ENCODE measurements around the gene WDR55.
"Not testable (repeated sequence)": the region's sequence is repeated elsewhere in the genome, so short reads cannot be mapped to it uniquely, and the experiment has no call there.

WDR55 gene

DNA sequence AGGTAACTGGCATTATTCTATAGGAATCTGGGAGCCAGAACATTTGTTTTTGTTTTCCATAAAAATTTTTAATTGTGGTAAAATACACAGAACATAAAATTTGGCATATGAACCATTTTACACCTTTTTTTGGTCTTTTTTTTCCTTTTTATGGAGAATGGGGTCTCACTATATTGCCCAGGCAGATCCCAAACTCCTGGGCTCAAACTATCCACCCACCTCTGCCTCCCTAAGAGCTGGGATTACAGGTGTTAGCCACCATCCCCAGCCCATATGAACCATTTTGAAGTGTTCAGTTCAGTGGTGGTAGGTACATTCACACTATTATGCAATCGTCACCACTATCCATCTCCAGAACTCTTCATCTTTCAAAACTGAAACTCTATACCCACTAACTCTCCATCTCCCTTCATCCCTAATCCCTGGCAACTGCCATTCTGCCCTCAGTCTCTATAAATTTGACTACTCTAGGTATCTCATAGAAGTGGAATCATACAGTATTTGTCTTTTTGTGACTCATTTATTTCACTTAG lies 48.9 kb downstream of the WDR55 start:
- no peak for DNase-seq

DNA sequence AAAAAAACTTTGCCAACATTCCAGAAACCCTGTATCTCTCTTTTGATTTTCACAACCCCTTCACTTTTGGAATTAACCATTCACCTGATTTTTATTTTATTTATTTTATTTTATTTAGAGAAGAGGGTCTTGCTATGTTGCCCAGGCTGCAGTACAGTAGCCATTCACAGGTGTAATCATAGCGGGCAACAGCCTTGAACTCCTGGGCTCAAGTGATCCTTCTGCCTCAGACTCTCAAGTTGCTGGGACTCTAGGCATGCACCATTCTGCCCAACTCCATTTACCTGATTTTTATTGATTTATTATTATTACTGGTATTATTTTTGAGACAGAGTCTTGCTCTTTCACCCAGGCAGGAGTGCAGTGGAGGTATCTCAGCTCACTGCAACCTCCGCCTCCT lies 51.5 kb downstream of the WDR55 start:
- not testable (repeated sequence) for DNase-seq

DNA sequence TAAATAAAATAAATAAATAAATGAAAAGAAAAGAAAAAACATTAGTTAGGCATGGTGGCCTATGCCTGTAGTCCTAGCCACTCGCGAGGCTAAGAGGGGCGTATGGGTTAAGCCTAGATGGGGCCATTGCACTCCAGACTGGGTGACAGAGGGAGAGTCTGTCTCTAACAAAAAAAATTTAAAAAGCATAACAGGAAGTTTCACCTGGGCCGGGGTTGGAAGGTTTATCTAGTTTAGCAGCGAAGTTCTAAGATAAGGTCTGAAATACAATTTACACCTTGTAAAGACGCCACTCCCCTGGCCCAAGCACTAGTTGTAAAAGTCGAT lies 53.5 kb downstream of the WDR55 start:
- DNase-seq: no peak

DNA sequence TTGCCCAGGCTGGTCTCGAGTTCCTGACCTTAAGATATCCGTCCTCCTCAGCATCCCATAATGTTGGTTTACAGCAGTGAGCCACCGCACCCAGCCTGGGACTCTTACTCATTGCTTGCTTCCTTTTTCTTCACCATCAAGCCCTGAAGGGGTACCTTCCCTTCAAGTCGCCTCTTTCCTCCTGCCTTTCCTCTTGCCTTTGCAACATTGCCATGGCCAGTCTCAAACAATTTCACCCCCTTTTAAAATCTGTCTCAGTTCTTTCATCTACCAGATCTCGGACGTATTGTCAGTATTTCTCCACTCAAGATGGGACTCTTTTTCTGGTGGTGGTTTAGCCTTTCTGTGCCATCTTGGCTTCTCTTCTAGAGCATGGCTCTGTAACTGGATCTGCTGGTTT lies 56.0 kb downstream of the WDR55 start:
- DNase-seq: not testable (repeated sequence)

DNA sequence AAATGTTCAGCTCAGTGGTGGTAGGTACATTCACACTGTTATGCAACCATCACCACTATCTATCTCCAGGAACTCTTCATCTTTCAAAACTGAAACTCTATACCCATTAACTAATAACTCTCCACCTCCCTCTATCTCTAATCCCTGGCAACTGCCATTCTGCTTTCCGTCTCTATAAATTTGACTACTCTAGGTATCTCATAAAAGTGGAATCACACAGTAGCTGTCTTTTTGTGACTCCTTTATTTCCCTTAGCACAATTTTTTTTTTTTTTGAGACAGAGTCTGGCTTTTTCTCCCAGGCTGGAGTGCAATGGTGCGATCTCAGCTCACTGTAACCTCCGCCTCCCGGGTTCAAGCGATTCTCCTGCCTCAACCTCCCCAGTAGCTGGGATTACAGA lies 56.7 kb downstream of the WDR55 start:
- DNase-seq: not testable (repeated sequence)
